Measurements from ENCODE around the gene SYNPO. TPM values are rescaled to one million over a fixed set of nuclear protein-coding genes. Genes with fewer than 3 reads are reported as not detected.

The SYNPO gene
- polyA plus RNA-seq, 1 donor (not counting 4 experiments of a cell fraction or from before 2014, with no cell fraction given) = 6.0 TPM

GRCh38 chr5:150670948-150671310, 30.5 kb downstream of the SYNPO start:
- no peak overlapping the region for H3K27ac ChIP-seq (ENCODE audit: control insufficient read depth, insufficient read depth, low read length)
- peaks cover 18% of the 10 kb centered on the region for H3K27me3 ChIP-seq (ENCODE audit: control insufficient read depth, extremely low read depth, insufficient read depth, low read length)
- no peaks in the 10 kb centered on the region for H4K20me1 ChIP-seq (ENCODE audit: control insufficient read depth, extremely low read depth, insufficient read depth, low read length)
- H3K4me2 ChIP-seq (ENCODE audit: control insufficient read depth, extremely low read depth, insufficient read depth, low read depth, low read length) = no peak overlapping the region
- DNase-seq (ENCODE audit: low read depth, low spot score) = no peak
- no peaks in the 10 kb centered on the region for H3K9me3 ChIP-seq (ENCODE audit: control insufficient read depth, low read depth, low read length)
- H3K4me1 ChIP-seq (ENCODE audit: control insufficient read depth, extremely low read depth, insufficient read depth, low read length) = peaks cover 17% of the 10 kb centered on the region
- no peaks in the 10 kb centered on the region for H3K79me2 ChIP-seq (ENCODE audit: control insufficient read depth, insufficient read depth, low read length)
- no peaks in the 10 kb centered on the region for H3K9me1 ChIP-seq (ENCODE audit: control insufficient read depth, extremely low read depth, insufficient read depth, low read length)
- H2AFZ ChIP-seq (ENCODE audit: control insufficient read depth, low read length) = no peak overlapping the region
- H3K36me3 ChIP-seq (ENCODE audit: control insufficient read depth in 2 of 2, extremely low read depth in 1 of 2, insufficient read depth in 2 of 2, low read length in 2 of 2) = no peaks in the 10 kb centered on the region
- dilution Hi-C loops (cut with MboI; ENCODE audit: extremely low pct_ligation_motif_present, low sequenced_read_pairs) = no loop called here
- TF ChIP-seq CTCF (optimal IDR thresholded peaks at IDR 0.05 in 1 of 3, IDR thresholded peaks at IDR 0.05 in 1 of 3, conservative IDR thresholded peaks at IDR 0.05 in 1 of 3; ENCODE audit: extremely low read depth in 1 of 3, insufficient read depth in 2 of 3, low read length in 3 of 3) (no peak), EZH2 (IDR thresholded peaks at IDR 0.05; ENCODE audit: low read length) (no peak)
- FAIRE-seq = no peak
- no peak overlapping the region for H3K9ac ChIP-seq (ENCODE audit: control insufficient read depth, extremely low read depth, insufficient read depth, low read length)
- H3K4me3 ChIP-seq (ENCODE audit: control insufficient read depth in 2 of 3, extremely low read depth in 1 of 3, insufficient read depth in 2 of 3, low read depth in 1 of 3, low read length in 3 of 3) = no peak overlapping the region

- Histone ChIP-seq H3K9me3 (ENCODE audit: control insufficient read depth, low read depth, low read length) (no peaks in the 10 kb centered on the region), H2AFZ (ENCODE audit: control insufficient read depth, low read length) (no peak overlapping the region), H3K27me3 (ENCODE audit: control insufficient read depth, extremely low read depth, insufficient read depth, low read length) (peaks cover 18% of the 10 kb centered on the region), H3K36me3 (ENCODE audit: control insufficient read depth in 2 of 2, extremely low read depth in 1 of 2, insufficient read depth in 2 of 2, low read length in 2 of 2) (no peaks in the 10 kb centered on the region), H3K27ac (ENCODE audit: control insufficient read depth, insufficient read depth, low read length) (no peak overlapping the region), H3K9me1 (ENCODE audit: control insufficient read depth, extremely low read depth, insufficient read depth, low read length) (no peaks in the 10 kb centered on the region), H3K4me3 (ENCODE audit: control insufficient read depth in 2 of 3, extremely low read depth in 1 of 3, insufficient read depth in 2 of 3, low read depth in 1 of 3, low read length in 3 of 3) (peak overlapping the region in 2 of 3 experiments; percentile 2 to 61), H3K4me2 (ENCODE audit: control insufficient read depth, extremely low read depth, insufficient read depth, low read depth, low read length) (peak overlapping the region; percentile 76), H3K9ac (ENCODE audit: control insufficient read depth, extremely low read depth, insufficient read depth, low read length) (peak overlapping the region; percentile 9), H3K4me1 (ENCODE audit: control insufficient read depth, extremely low read depth, insufficient read depth, low read length) (peaks cover 17% of the 10 kb centered on the region), H4K20me1 (ENCODE audit: control insufficient read depth, extremely low read depth, insufficient read depth, low read length) (no peaks in the 10 kb centered on the region), H3K79me2 (ENCODE audit: control insufficient read depth, insufficient read depth, low read length) (no peaks in the 10 kb centered on the region)
- TF ChIP-seq CTCF (optimal IDR thresholded peaks at IDR 0.05 in 1 of 3, IDR thresholded peaks at IDR 0.05 in 1 of 3, conservative IDR thresholded peaks at IDR 0.05 in 1 of 3; ENCODE audit: extremely low read depth in 1 of 3, insufficient read depth in 2 of 3, low read length in 3 of 3) (no peak), EZH2 (IDR thresholded peaks at IDR 0.05; ENCODE audit: low read length) (peak; percentile 17)
- FAIRE-seq (no peak), DNase-seq (ENCODE audit: low read depth, low spot score) (no peak)
- dilution Hi-C loops (cut with MboI; ENCODE audit: extremely low pct_ligation_motif_present, low sequenced_read_pairs) = no loop called here
Measured at GRCh38 chr5:150671509-150672236, 31.2 kb downstream of the SYNPO start.
